Activated naive CD4-positive, alpha-beta T cell treated with anti-CD3 and anti-CD28 coated beads, Interleukin-2, amount 50 U/mL, for 24 hours (primary cell): ENCODE data around the gene UCP3.

Experiments
- H3K27ac Mint-ChIP-seq: one replicate; pipeline ENCODE4 v1.8.0; 2021; ENCODE audit warnings: mild to moderate bottlenecking, mixed read lengths
- H3K27me3 Mint-ChIP-seq: one replicate; pipeline ENCODE4 v1.8.0; 2021; ENCODE audit warnings: mixed read lengths
- H3K36me3 Mint-ChIP-seq: one replicate; pipeline ENCODE4 v1.8.0; 2021; ENCODE audit warnings: mixed read lengths
- H3K4me1 Mint-ChIP-seq: one replicate; pipeline ENCODE4 v1.8.0; 2021; ENCODE audit warnings: mixed read lengths
- H3K4me3 Mint-ChIP-seq: one replicate; pipeline ENCODE4 v1.8.0; 2021; ENCODE audit warnings: mild to moderate bottlenecking, mixed read lengths
- H3K9me3 Mint-ChIP-seq: one replicate; pipeline ENCODE4 v1.8.0; 2021; ENCODE audit warnings: mixed read lengths

UCP3 gene, protein sequence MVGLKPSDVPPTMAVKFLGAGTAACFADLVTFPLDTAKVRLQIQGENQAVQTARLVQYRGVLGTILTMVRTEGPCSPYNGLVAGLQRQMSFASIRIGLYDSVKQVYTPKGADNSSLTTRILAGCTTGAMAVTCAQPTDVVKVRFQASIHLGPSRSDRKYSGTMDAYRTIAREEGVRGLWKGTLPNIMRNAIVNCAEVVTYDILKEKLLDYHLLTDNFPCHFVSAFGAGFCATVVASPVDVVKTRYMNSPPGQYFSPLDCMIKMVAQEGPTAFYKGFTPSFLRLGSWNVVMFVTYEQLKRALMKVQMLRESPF

DNA sequence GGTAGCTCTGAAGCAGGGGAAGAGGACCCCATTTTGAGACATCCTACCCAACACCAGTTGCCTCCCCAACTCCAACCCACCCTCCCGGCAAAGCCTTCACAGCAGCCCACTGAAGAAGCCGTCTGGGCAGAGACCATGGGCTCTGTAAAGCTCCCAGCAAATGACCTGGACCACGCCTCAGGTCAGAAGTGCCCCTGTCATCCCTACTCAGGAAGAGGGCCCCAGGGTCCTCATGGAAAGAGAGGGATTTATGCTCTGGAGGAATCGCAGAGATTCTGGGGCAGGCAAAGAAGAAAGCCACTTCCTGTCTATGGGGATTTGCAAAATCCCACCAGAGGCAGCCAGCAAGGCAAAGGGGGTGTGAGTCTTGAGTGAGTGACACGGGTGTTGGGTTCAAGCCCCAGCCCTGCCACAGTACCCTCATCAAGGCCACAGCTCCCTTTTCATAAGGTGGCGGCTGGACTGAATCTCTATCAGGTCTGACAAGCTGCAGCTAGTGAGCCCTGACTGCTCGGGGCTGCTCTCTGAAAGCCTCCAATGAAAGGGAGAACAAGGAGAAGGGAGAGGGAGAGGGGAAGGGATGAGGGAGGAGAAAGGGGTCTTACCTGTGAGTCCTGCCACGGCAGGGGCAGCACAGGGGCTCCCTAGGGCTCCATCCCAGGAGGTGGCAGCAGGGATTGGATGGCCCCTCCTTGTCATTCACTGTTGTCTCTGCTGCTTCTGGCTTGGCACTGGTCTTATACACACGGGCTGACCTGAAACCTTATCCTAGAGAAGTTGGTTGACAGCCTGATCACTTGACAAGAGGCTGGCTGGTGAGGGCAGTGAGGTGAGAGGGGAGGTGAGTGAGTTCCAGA is at the start of gene UCP3:
UCP3 (minus strand) TSS at position 713 of the 857 bp plus-strand sequence. CDS start 2,043 bp downstream, outside the sequence.
- H3K9me3 Mint-ChIP-seq, result no peaks in the 10 kb centered on the region
- H3K27me3 Mint-ChIP-seq, result no peaks in the 10 kb centered on the region
- peak within 1 kb of the TSS; percentile 80 for H3K27ac Mint-ChIP-seq
- H3K4me3 Mint-ChIP-seq, result no peak within 1 kb of the TSS
- H3K4me1 Mint-ChIP-seq, result peaks cover 91% of the 10 kb centered on the region
- H3K36me3 Mint-ChIP-seq, result no peaks in the 10 kb centered on the region

DNA sequence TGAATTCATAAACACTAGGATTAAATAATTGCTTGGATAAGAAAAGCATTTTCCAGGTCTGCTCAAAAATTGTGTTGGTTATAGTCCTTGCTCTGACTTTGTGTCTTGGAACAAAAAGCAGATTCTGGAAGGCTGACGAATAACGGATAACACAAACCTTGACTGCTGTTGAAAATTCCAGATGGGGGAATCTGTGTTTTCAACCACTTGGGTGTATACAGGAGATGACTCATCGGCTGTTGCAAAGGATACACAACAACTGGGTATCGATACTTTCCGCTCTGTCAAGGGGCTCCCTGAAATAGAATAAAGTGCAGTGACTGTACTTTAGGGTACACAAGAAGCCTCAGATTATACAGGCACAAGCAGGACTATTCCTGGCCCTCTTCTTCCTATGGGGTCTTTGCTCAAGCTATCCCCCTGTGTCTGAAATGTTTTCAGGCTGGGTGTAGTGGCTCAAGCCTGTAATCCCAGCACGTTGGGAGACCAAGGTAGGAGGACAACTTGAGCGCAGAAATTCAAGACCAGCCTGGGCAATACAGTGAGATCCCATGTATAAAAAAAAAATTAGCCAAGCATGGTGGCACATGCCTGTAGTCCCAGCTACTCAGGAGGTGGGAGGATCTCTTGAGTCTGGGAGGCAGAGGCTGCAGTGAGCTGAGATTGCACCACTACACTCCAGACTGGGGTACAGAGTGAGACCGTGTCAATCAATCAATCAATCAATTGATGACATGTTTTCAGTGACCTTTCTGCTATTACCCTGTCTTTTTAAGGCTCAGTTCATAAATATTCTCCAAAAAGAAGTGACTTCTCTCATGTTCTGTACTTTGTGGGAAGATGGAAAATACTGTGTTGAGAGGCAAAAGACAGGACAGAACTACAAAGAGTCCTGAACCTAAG is 48.6 kb upstream of the UCP3 start:
- Mint-ChIP-seq H3K4me1 (peaks cover 5% of the 10 kb centered on the region), H3K27ac (no peak overlapping the region)

DNA sequence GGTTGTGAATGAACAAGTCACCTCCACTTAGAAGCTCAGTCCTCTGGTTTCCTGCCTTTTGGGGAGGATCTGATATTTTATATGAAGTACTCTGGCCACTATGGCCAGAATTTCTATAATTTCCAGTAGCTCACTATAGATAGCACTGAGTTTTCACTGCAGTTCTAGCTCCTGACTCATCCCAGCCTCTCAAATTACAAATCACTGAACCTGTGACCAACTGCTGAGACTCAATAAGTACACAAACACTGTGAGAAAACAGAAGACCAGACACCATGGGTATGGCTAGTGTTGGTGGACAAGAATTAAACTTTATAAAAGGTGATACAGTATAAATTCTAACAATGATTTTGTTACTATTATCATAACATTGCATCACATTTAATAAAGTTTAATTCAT is 47.1 kb upstream of the UCP3 start:
- Mint-ChIP-seq H3K4me3 (no peak overlapping the region), H3K9me3 (no peaks in the 10 kb centered on the region), H3K4me1 (peaks cover 3% of the 10 kb centered on the region), H3K27me3 (no peaks in the 10 kb centered on the region), H3K27ac (no peak overlapping the region), H3K36me3 (peaks cover 19% of the 10 kb centered on the region)

More for the DNA sequence above, 48.6 kb upstream of the UCP3 start:
- H3K27me3 Mint-ChIP-seq, result no peaks in the 10 kb centered on the region
- no peak overlapping the region for H3K4me3 Mint-ChIP-seq
- peaks cover 23% of the 10 kb centered on the region for H3K36me3 Mint-ChIP-seq
- H3K9me3 Mint-ChIP-seq, result no peaks in the 10 kb centered on the region

DNA sequence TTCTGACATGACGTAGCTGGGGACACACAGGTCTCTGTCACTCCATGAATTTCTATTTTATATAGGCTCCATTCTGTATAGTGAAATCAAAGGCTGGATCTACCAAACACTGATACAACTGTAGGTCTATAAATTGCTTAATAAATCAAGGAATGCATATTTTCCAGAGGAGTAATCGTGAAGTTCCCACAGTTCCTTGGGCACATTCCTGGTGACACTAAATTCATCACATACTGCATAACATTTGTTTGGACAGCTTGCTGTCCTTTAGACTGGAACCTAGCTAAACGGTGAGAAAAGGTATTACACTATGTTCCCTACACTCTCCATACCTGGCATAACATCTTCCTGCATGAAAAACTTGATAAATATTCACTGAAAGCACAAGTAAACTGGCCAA is 41.6 kb upstream of the UCP3 start:
- Mint-ChIP-seq H3K36me3 (peaks cover 18% of the 10 kb centered on the region), H3K27me3 (no peaks in the 10 kb centered on the region), H3K9me3 (no peaks in the 10 kb centered on the region), H3K4me3 (no peak overlapping the region), H3K27ac (no peak overlapping the region), H3K4me1 (no peaks in the 10 kb centered on the region)

DNA sequence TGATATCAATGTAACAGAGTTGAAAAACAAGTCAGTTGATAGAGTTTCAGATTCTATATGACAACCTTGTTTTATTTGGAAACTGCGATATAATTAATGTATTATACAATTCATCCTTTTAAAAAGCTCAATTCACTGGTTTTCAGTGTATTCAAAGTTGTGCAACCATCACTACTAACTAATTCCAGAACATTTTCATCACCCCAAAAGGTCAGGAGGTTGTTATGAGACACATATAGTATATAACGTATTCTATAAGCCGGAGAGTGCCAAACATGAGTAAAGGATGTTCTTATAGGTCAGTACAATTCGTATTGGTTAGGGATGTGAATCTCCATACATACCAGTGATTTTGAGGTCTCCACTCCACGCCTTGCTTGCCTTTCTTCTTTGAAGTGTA is 40.1 kb upstream of the UCP3 start:
- peaks cover 18% of the 10 kb centered on the region for H3K36me3 Mint-ChIP-seq
- H3K4me1 Mint-ChIP-seq, result no peaks in the 10 kb centered on the region
- no peak overlapping the region for H3K27ac Mint-ChIP-seq
- H3K9me3 Mint-ChIP-seq, result no peaks in the 10 kb centered on the region
- no peaks in the 10 kb centered on the region for H3K27me3 Mint-ChIP-seq
- no peak overlapping the region for H3K4me3 Mint-ChIP-seq

DNA sequence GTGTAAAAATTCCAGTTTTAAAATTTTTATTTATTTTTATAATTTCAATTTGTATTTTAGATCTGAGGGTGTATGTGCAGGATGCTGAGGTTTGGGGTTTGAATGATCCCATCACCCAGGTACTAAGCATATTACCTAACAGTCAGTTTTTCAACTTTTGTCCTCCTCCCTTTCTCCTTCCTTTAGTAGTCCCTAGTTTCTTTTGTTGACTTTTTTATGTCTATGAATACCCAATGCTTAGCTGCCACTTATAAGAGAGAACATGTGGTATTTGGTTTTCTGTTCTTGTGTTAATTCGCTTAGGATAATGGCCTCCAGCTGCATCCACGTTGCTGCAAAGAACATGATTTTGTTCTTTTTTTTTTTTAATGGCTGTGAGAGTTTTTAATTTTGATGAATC is 35.7 kb upstream of the UCP3 start:
- Mint-ChIP-seq H3K4me1 (no peaks in the 10 kb centered on the region), H3K27ac (no peak overlapping the region), H3K36me3 (peaks cover 17% of the 10 kb centered on the region), H3K9me3 (no peaks in the 10 kb centered on the region), H3K27me3 (no peaks in the 10 kb centered on the region), H3K4me3 (no peak overlapping the region)

DNA sequence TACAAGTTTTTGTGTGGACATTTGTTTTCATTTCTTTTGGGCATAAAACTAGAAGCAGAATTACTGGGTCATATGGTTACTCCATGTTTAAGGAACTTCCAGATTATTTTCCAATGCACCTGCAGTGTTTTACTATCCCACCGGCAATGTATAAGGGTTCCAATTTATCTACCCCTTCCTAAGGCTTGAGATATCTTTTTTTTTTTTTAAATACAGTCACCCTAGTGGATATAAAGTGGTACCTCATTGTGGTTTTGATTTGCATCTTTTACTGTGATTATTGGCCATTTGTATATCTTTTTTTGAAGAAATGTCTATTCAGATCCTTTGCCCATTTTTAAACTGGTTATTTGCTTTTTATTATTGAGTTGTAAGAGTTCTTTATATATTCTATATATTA is 34.6 kb upstream of the UCP3 start:
- Mint-ChIP-seq H3K27ac (no peak overlapping the region), H3K4me1 (no peaks in the 10 kb centered on the region), H3K4me3 (no peak overlapping the region), H3K9me3 (no peaks in the 10 kb centered on the region), H3K36me3 (peaks cover 17% of the 10 kb centered on the region), H3K27me3 (no peaks in the 10 kb centered on the region)

DNA sequence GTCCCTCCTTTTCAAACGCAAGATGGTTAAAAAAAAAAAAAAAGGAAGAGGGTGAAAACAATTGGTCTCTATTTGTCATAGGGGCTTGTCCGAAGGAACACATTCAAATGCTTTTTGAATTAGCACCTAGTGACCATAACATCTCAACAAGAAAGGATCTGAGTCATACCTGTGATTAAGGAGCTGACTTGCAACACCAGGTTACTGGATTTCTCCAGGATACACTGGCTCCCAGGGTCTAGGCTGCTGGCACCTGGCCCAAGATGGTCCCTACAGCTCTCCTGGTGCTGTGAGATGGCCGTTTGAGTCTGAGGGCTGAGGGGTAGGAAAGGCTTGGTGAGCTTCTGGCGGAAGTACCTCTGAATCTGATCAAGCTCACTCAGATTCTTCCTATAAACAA is 28.4 kb upstream of the UCP3 start:
- Mint-ChIP-seq H3K4me3 (no peak overlapping the region), H3K36me3 (peaks cover 19% of the 10 kb centered on the region), H3K9me3 (no peaks in the 10 kb centered on the region), H3K27me3 (no peaks in the 10 kb centered on the region), H3K27ac (no peak overlapping the region), H3K4me1 (peaks cover 10% of the 10 kb centered on the region)

DNA sequence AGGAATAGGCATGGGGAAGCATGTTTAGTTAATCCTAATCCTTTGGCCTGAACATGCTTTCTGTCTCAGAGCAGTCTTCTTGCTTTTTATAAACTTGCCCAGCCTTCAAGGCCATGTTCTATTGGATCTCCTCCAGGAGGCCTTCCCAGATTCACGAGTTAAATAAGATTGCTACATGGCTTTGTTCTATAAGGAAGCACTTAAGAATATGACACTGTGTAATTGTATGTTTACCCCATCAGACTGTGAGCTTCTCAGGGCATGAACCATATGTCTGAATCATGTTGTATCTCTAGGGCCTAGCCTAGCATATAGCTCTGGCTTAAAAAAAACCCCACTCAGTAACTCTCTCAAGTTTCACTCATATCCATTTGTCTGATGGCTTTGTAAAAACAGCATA is 26.4 kb upstream of the UCP3 start:
- Mint-ChIP-seq H3K36me3 (peaks cover 19% of the 10 kb centered on the region), H3K27me3 (no peaks in the 10 kb centered on the region), H3K4me3 (no peak overlapping the region), H3K27ac (no peak overlapping the region), H3K4me1 (peaks cover 28% of the 10 kb centered on the region), H3K9me3 (no peaks in the 10 kb centered on the region)

DNA sequence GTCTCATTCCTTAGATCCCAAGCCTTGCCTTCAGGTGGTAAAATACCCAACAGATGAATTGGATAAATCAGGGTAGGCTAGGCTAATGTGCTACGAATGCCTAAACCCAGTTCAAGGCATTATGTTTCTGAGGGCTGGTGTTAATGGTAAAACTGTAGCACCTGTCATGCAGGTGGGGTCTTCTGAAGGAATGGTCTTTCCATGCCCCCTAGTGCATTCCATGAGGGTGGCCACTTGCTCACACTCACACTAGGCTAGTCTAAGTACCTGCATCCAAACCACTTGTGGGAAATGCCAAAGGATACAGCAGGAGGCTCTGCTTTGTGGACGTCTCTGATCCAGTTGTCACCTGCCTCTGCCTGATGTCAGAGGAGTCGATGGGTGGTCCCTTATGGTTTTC is 24.2 kb upstream of the UCP3 start:
- H3K27me3 Mint-ChIP-seq, result no peaks in the 10 kb centered on the region
- H3K27ac Mint-ChIP-seq, result no peak overlapping the region
- no peak overlapping the region for H3K4me3 Mint-ChIP-seq
- H3K36me3 Mint-ChIP-seq, result peaks cover 21% of the 10 kb centered on the region
- H3K4me1 Mint-ChIP-seq, result peaks cover 33% of the 10 kb centered on the region
- no peaks in the 10 kb centered on the region for H3K9me3 Mint-ChIP-seq

DNA sequence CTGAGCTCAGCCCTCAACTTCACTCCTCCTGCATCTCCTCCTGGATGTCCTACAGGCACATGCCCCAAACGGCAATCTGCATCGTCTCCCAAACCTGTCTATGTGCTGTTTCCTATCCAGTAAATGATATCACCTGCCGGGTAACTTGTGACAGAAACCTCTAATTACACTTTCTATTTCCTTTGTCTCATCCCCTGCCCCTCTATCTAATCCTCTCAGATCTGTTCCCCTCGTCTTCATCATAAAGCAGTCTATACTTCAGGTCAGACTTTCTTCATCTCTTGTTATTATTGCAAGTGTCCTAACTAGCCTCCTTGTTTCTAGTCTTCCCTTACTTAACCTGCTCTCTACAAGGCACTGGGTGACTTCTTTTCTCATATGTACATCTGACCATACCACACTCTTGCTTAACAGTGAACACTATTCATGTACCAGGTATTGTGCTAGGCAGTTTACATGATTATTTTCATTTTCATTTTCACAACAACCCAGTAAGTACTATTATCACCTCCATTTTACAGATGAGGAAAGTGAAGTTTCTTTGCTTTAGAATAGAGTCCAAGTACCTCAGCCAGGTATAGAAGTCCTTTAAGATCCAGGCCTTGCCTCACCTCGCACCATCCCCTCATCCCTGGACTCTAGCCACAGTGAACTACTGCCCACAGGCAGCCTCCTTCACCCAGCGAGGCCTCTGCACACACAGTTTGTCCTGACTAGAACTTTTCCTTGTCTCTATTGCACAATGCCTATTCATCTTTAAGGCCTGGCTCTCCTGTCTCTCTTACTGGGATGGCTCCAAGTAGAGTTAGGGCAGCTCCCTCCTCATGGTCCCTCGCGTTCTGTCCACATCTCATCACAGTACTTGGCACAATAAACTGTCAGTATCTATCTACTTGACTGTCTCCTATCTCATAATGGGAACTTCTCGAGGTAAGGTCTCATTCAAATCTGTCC is 22.1 kb upstream of the UCP3 start:
- Mint-ChIP-seq H3K9me3 (no peaks in the 10 kb centered on the region), H3K4me3 (peak overlapping the region; percentile 23), H3K36me3 (peaks cover 21% of the 10 kb centered on the region), H3K4me1 (peaks cover 30% of the 10 kb centered on the region), H3K27me3 (no peaks in the 10 kb centered on the region), H3K27ac (peak overlapping the region; percentile 36)

DNA sequence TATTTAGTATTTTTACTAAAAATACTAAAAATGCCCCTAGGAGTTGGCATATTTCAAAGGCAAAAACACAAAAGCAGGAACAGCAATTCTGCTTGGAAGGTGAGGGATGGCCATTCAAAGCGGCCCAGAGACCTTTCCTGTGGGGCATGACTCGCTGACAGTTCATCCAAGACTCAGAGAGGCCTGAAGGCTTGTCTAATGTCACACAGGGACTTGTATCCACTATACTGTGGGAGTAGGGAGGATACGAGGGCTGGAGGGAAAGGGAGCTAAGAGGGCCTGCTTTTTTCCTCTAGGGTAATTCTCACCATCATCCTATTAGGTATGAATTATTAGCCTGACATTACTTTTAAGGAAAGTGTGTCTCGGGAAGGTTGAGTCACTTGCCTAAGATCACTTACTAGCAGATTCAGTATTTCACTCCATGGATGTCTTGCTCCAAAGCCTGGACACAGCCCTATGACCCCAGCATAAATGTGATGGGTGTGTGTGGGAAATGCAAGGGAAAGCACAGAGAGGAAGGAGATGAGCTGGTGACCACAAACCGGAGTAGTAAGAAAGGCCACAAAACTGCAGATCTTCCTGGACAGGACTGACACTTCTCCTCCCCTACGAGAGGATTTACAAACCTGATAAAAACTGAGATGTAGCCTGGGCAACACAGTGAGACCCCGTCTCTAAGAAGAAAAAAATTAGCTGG is 16.7 kb upstream of the UCP3 start:
- H3K4me3 Mint-ChIP-seq, result no peak overlapping the region
- H3K4me1 Mint-ChIP-seq, result peaks cover 19% of the 10 kb centered on the region
- no peak overlapping the region for H3K27ac Mint-ChIP-seq

DNA sequence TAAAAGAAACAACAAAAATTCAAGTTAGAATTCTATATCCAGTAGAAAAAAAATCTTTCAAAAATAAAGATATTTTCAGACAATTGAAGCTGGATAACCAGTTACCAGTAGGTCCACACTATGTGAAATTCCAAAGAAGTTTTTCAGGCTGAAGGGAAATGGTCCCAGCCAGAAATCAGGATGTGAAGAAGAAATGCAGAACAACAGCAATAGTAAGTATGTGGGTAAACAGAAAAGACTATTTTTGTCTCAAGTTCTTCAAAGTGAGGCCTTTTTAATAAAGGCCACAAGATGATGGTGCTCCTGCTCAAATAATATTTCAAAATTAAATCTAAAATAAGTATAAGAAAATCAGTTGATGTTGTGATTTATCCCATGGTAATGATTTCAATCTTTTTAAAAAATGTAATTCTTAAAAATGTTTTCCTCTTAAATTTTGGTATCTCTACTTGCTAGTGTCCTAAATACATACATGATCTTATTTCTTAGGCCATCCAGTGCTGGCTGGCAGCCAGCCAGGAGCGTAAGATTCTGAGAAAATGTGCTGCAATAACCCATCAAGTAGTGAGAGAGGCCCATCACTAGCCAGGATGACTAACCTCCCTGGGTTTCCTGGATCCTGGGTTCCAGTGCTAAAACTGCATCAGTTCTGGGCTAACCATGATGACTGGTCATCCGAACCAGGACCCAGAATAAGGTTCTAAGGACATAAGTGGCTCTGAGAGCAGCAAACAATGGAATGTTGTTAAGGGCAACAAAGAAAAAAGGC is 15.6 kb upstream of the UCP3 start:
- Mint-ChIP-seq H3K4me3 (no peak overlapping the region), H3K36me3 (peaks cover 18% of the 10 kb centered on the region), H3K27ac (no peak overlapping the region)

More for the DNA sequence above, 16.7 kb upstream of the UCP3 start:
- Mint-ChIP-seq H3K9me3 (no peaks in the 10 kb centered on the region), H3K36me3 (peaks cover 21% of the 10 kb centered on the region), H3K27me3 (no peaks in the 10 kb centered on the region)

More for the DNA sequence above, 15.6 kb upstream of the UCP3 start:
- Mint-ChIP-seq H3K9me3 (no peaks in the 10 kb centered on the region), H3K27me3 (no peaks in the 10 kb centered on the region), H3K4me1 (peaks cover 10% of the 10 kb centered on the region)
